GM21786 (cell line): ENCODE results near the gene CABP2.

Experiments used
- ATAC-seq: cut with Tn5 transposase; IDR thresholded peaks from one replicate; pipeline ENCODE4 v1.9.1; 2021; ENCODE audit not compliant: unreplicated experiment

CABP2 gene

GRCh38 chr11:67495234-67496005, 27.8 kb downstream of the CABP2 start:
- ATAC-seq = no peak

GRCh38 chr11:67494371-67495233, 28.6 kb downstream of the CABP2 start:
- ATAC-seq = no peak

GRCh38 chr11:67493548-67494370, 29.5 kb downstream of the CABP2 start:
- ATAC-seq = no peak

GRCh38 chr11:67492801-67493547, 30.3 kb downstream of the CABP2 start:
- ATAC-seq = no peak

- ATAC-seq = no peak
These were observed 31.0 kb downstream of the CABP2 start for GRCh38 chr11:67492069-67492727.

GRCh38 chr11:67491276-67492068, 31.8 kb downstream of the CABP2 start:
- ATAC-seq = no peak

- ATAC-seq = no peak
These were observed 32.5 kb downstream of the CABP2 start for GRCh38 chr11:67490727-67491065.

GRCh38 chr11:67489885-67490726, 33.1 kb downstream of the CABP2 start:
- ATAC-seq = no peak

- no peak for ATAC-seq
These were observed 33.9 kb downstream of the CABP2 start for GRCh38 chr11:67489203-67489884.

GRCh38 chr11:67486481-67487195, 36.6 kb downstream of the CABP2 start:
- no peak for ATAC-seq

- peak; percentile 21 for ATAC-seq
These were observed 37.3 kb downstream of the CABP2 start for GRCh38 chr11:67485873-67486361.

- ATAC-seq = no peak
These were observed 38.4 kb downstream of the CABP2 start for GRCh38 chr11:67484847-67485311.

- ATAC-seq = no peak
These were observed 39.2 kb downstream of the CABP2 start for GRCh38 chr11:67483831-67484665.

GRCh38 chr11:67482827-67483798, 40.1 kb downstream of the CABP2 start, which contains the start of gene AIP:
AIP (plus strand) TSS chr11:67483026; CDS start chr11:67483159, 133 bp downstream.
- ATAC-seq = peak; percentile 50
